Peyer's patch (tissue), 4 donors: ENCODE results near the gene SLC39A1. TPM values are rescaled to one million over a fixed set of nuclear protein-coding genes. Genes with fewer than 3 reads are reported as not detected.
A peak's percentile ranks its signal among the peaks of the same experiment; 100 is the strongest.

Experiments
- DNase-seq, 3 donors: peaks; one replicate each; pipeline ENCODE4 v3.0.0-alpha.2; 2017 to 2019
- H3K27ac ChIP-seq, 4 donors: fragments of 200-600 bp; sonication (generic); one replicate each; pipeline ENCODE4 v1.5.1; 2016 to 2019
- H3K27me3 ChIP-seq, 2 donors: fragments of 200-600 bp; sonication (generic); one replicate each; pipeline ENCODE4 v1.5.1; 2019
- H3K36me3 ChIP-seq, 3 donors: fragments of 200-600 bp; sonication (generic); one replicate each; pipeline ENCODE4 v1.5.1; 2016 to 2019
- H3K4me1 ChIP-seq, 4 donors: fragments of 200-600 bp; sonication (generic); one replicate each; pipeline ENCODE4 v1.5.1; 2016 to 2019
- H3K4me3 ChIP-seq, 4 donors: fragments of 200-600 bp; sonication (generic); 1 replicate in 3 of 4; 2 replicates in 1 of 4; pipeline ENCODE4 v1.5.1; 2016 to 2019; ENCODE audit warnings: mild to moderate bottlenecking in 1 of 4
- H3K9me3 ChIP-seq, 4 donors: fragments of 200-600 bp; sonication (generic); one replicate each; pipeline ENCODE4 v1.5.1; 2016 to 2019; ENCODE audit warnings: mild to moderate bottlenecking in 1 of 4
- CTCF ChIP-seq, 6 experiments: fragments of 450-650 bp in 4 of 6; fragments of 200-600 bp in 2 of 6; sonication (generic) in 1 of 6; IDR thresholded peaks; one replicate each; pipeline ENCODE4 v1.5.1; 2017 to 2019; ENCODE audit warnings: antibody characterized with exemption in 6 of 6, mild to moderate bottlenecking in 3 of 6, moderate library complexity in 1 of 6
- POLR2A ChIP-seq, 2 donors: fragments of 450-650 bp; IDR thresholded peaks; one replicate each; pipeline ENCODE4 v1.5.1; 2017; ENCODE audit warnings: antibody characterized with exemption in 2 of 2, mild to moderate bottlenecking in 2 of 2, moderate library complexity in 2 of 2
- total RNA-seq, 4 donors: library from RNA; depleted of rRNA; stranded (reverse); fragments of >200 nt; gene quantifications; one replicate each; pipeline ENCODE4 v1.1.0, GENCODE V29; 2016

The SLC39A1 gene
- total RNA-seq, 4 donors from 2014 or later: 20.6 to 73.0 (median 60.1) TPM

- Histone ChIP-seq H3K9me3 (no peaks in the 10 kb centered on the region), H3K4me1 (peaks cover 0 to 6% (median 0%) of the 10 kb centered on the region in 4 donors), H3K36me3 (peaks cover 0 to 30% (median 0%) of the 10 kb centered on the region in 3 donors), H3K27me3 (no peaks in the 10 kb centered on the region), H3K4me3 (no peak overlapping the region), H3K27ac (peak overlapping the region in 1 of 4 donors; percentile 39)
- DNase-seq: peak in 1 of 3 donors; percentile 32
- TF ChIP-seq POLR2A (IDR thresholded peaks at IDR 0.05) (no peak), CTCF (IDR thresholded peaks at IDR 0.05) (no peak)
These were observed 34.5 kb downstream of the SLC39A1 start for GRCh38 chr1:153928791-153929341.

GRCh38 chr1:153928245-153928644 lies 35.1 kb downstream of the SLC39A1 start:
- TF ChIP-seq CTCF (IDR thresholded peaks at IDR 0.05) (no peak), POLR2A (IDR thresholded peaks at IDR 0.05) (no peak)
- Histone ChIP-seq H3K9me3 (no peaks in the 10 kb centered on the region), H3K4me1 (peaks cover 0 to 11% (median 2%) of the 10 kb centered on the region in 4 donors), H3K4me3 (no peak overlapping the region), H3K36me3 (peaks cover 0 to 24% (median 0%) of the 10 kb centered on the region in 3 donors), H3K27ac (peak overlapping the region in 1 of 4 donors; percentile 39), H3K27me3 (no peaks in the 10 kb centered on the region)
- DNase-seq: peak in 1 of 3 donors; percentile 7

- no peak for TF ChIP-seq CTCF (IDR thresholded peaks at IDR 0.05)
- no peak for TF ChIP-seq POLR2A (IDR thresholded peaks at IDR 0.05)
- no peak overlapping the region for H3K27ac ChIP-seq
- peaks cover 0 to 11% (median 0%) of the 10 kb centered on the region in 3 donors for H3K36me3 ChIP-seq
- H3K4me1 ChIP-seq: peaks cover 0 to 15% (median 3%) of the 10 kb centered on the region in 4 donors
- DNase-seq: no peak
- H3K27me3 ChIP-seq: no peaks in the 10 kb centered on the region
- no peaks in the 10 kb centered on the region for H3K9me3 ChIP-seq
- no peak overlapping the region for H3K4me3 ChIP-seq
These were observed 36.9 kb downstream of the SLC39A1 start for GRCh38 chr1:153926405-153926804.

GRCh38 chr1:153922972-153923925 lies 40.1 kb downstream of the SLC39A1 start, which contains the start of gene GATAD2B:
GATAD2B (minus strand) TSS chr1:153922972; CDS start chr1:153828347, 94,625 bp downstream.
- no peaks in the 10 kb centered on the region for H3K27me3 ChIP-seq
- TF ChIP-seq POLR2A (IDR thresholded peaks at IDR 0.05): peak in 1 of 2 donors; percentile 17
- TF ChIP-seq CTCF (IDR thresholded peaks at IDR 0.05): peak in 1 of 6 experiments; percentile 3
- H3K27ac ChIP-seq: peak within 1 kb of the TSS; percentile 88 to 97 (median 88)
- peaks cover 0 to 3% (median 0%) of the 10 kb centered on the region in 3 donors for H3K36me3 ChIP-seq
- peak; percentile 98 to 100 (median 99) for DNase-seq
- H3K4me1 ChIP-seq: peaks cover 0 to 33% (median 9%) of the 10 kb centered on the region in 4 donors
- H3K4me3 ChIP-seq: peak within 1 kb of the TSS; percentile 80 to 92 (median 83)
- H3K9me3 ChIP-seq: no peaks in the 10 kb centered on the region

GRCh38 chr1:153922076-153922971 lies 41.0 kb downstream of the SLC39A1 start:
- Histone ChIP-seq H3K27ac (peak overlapping the region; percentile 88 to 97 (median 88)), H3K27me3 (no peaks in the 10 kb centered on the region), H3K9me3 (no peaks in the 10 kb centered on the region), H3K4me1 (peaks cover 0 to 33% (median 9%) of the 10 kb centered on the region in 4 donors), H3K4me3 (peak overlapping the region; percentile 80 to 92 (median 83)), H3K36me3 (peaks cover 0 to 3% (median 0%) of the 10 kb centered on the region in 3 donors)
- TF ChIP-seq POLR2A (IDR thresholded peaks at IDR 0.05): no peak
- peak in 2 of 6 experiments; percentile 15 to 17 for TF ChIP-seq CTCF (IDR thresholded peaks at IDR 0.05)
- DNase-seq: peak in 2 of 3 donors; percentile 63 to 75
